Brain pericyte (primary cell): Measurements from ENCODE around the gene TMEM163.
"Not testable (repeated sequence)": the region's sequence is repeated elsewhere in the genome, so short reads cannot be mapped to it uniquely, and the experiment has no call there.

Experiments
- DNase-seq: peaks from one replicate; pipeline ENCODE4 v3.0.0-alpha.2; 2012; ENCODE audit warnings: low read depth, low spot score

The TMEM163 gene

GRCh38 chr2:134536296-134536695 is 182.5 kb downstream of the TMEM163 start:
- DNase-seq, result no peak

- DNase-seq, result no peak
Measured at GRCh38 chr2:134532537-134532936, 186.3 kb downstream of the TMEM163 start.

GRCh38 chr2:134527381-134527780 is 191.4 kb downstream of the TMEM163 start:
- DNase-seq, result no peak

GRCh38 chr2:134522496-134523455 is 196.0 kb downstream of the TMEM163 start:
- DNase-seq, result no peak

GRCh38 chr2:134518101-134518500 is 200.7 kb downstream of the TMEM163 start:
- DNase-seq, result no peak

GRCh38 chr2:134515137-134515536 is 203.7 kb downstream of the TMEM163 start:
- no peak for DNase-seq

GRCh38 chr2:134513465-134513804 is 205.4 kb downstream of the TMEM163 start:
- no peak for DNase-seq

- DNase-seq, result no peak
Measured at GRCh38 chr2:134512734-134513464, 205.9 kb downstream of the TMEM163 start.

GRCh38 chr2:134508391-134508790 is 210.4 kb downstream of the TMEM163 start:
- no peak for DNase-seq

GRCh38 chr2:134507697-134508096 is 211.1 kb downstream of the TMEM163 start:
- no peak for DNase-seq

- not testable (repeated sequence) for DNase-seq
Measured at GRCh38 chr2:134507159-134507558, 211.6 kb downstream of the TMEM163 start.

GRCh38 chr2:134505446-134505845 is 213.4 kb downstream of the TMEM163 start:
- DNase-seq, result no peak

GRCh38 chr2:134504586-134505336 is 214.0 kb downstream of the TMEM163 start:
- no peak for DNase-seq

- DNase-seq, result no peak
Measured at GRCh38 chr2:134502104-134502503, 216.7 kb downstream of the TMEM163 start.

GRCh38 chr2:134501476-134502091 is 217.2 kb downstream of the TMEM163 start:
- no peak for DNase-seq

GRCh38 chr2:134500211-134500935 is 218.4 kb downstream of the TMEM163 start:
- DNase-seq, result no peak

GRCh38 chr2:134499307-134499926 is 219.4 kb downstream of the TMEM163 start:
- DNase-seq, result no peak

- no peak for DNase-seq
Measured at GRCh38 chr2:134498654-134499053, 220.1 kb downstream of the TMEM163 start.

GRCh38 chr2:134493797-134494196 is 225.0 kb downstream of the TMEM163 start:
- no peak for DNase-seq

GRCh38 chr2:134491771-134492441 is 226.9 kb downstream of the TMEM163 start:
- no peak for DNase-seq
